Progenitor cell of endocrine pancreas (in vitro differentiated cells): ENCODE data around the gene DCHS2. TPM values are rescaled to one million over a fixed set of nuclear protein-coding genes. Genes with fewer than 3 reads are reported as not detected.

Experiments used
- DNase-seq: peaks from one replicate; pipeline ENCODE4 v3.0.0; 2021; ENCODE audit warnings: low spot score; ENCODE audit not compliant: unreplicated experiment
- H3K27ac Mint-ChIP-seq: 2 replicates; pipeline ENCODE4 v1.8.0; 2021; ENCODE audit warnings: mild to moderate bottlenecking, moderate library complexity, mixed read lengths
- H3K27me3 Mint-ChIP-seq: 2 replicates; pipeline ENCODE4 v1.8.0; 2021; ENCODE audit warnings: mixed read lengths
- H3K36me3 Mint-ChIP-seq: 2 replicates; pipeline ENCODE4 v1.8.0; 2022; ENCODE audit warnings: mixed read lengths; ENCODE audit not compliant: insufficient read depth
- H3K4me1 Mint-ChIP-seq: 2 replicates; pipeline ENCODE4 v1.8.0; 2021; ENCODE audit warnings: low read depth, mixed read lengths
- H3K4me3 Mint-ChIP-seq: 2 replicates; pipeline ENCODE4 v1.8.0; 2021; ENCODE audit warnings: low read depth, mild to moderate bottlenecking, moderate library complexity, mixed read lengths
- H3K9me3 Mint-ChIP-seq: 2 replicates; pipeline ENCODE4 v1.8.0; 2021; ENCODE audit warnings: low read depth, mixed read lengths
- CTCF ChIP-seq: fragments of 200-600 bp; sonication (generic); IDR thresholded peaks from one replicate; pipeline ENCODE4 v1.5.0; 2021; ENCODE audit warnings: antibody characterized with exemption, mild to moderate bottlenecking; ENCODE audit not compliant: unreplicated experiment
- total RNA-seq: library from RNA; stranded (reverse); gene quantifications from 2 replicates; pipeline ENCODE4 v1.2.1, GENCODE V29; 2021

Gene DCHS2
- total RNA-seq, 1 donor from 2014 or later = 0.43 TPM

- Mint-ChIP-seq H3K4me3 (no peak overlapping the region), H3K27ac (no peak overlapping the region), H3K36me3 (no peaks in the 10 kb centered on the region), H3K27me3 (no peaks in the 10 kb centered on the region), H3K4me1 (peaks cover 3% of the 10 kb centered on the region), H3K9me3 (no peaks in the 10 kb centered on the region)
- no peak for DNase-seq
- TF ChIP-seq CTCF = no peak
Measured at GRCh38 chr4:154208424-154208823, 283.2 kb downstream of the DCHS2 start.

- Mint-ChIP-seq H3K27me3 (no peaks in the 10 kb centered on the region), H3K27ac (no peak overlapping the region), H3K4me3 (no peak overlapping the region), H3K4me1 (peaks cover 3% of the 10 kb centered on the region), H3K36me3 (no peaks in the 10 kb centered on the region), H3K9me3 (no peaks in the 10 kb centered on the region)
- no peak for TF ChIP-seq CTCF
- DNase-seq = no peak
Measured at GRCh38 chr4:154205471-154205870, 286.1 kb downstream of the DCHS2 start.

DNA sequence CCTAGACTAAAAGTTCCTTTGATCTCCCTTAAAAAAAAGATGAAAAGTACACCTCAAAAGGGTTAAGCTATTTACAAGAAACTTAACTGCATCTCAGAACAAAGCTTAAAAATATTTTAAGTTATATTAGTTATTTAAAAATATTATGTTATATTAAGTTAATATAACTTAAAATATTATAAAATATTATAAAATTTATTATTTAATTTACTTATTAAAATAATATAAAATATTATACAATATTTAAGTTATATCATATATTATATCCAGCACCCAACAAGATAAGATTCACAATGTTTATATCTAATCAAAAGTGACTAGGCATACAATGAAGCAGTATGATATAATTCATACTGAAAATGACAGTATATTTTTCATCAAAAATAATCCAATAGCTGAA lies 296.9 kb downstream of the DCHS2 start:
- TF ChIP-seq CTCF = no peak
- H3K27ac Mint-ChIP-seq = no peak overlapping the region
- H3K4me3 Mint-ChIP-seq = no peak overlapping the region
- H3K27me3 Mint-ChIP-seq = no peaks in the 10 kb centered on the region
- H3K36me3 Mint-ChIP-seq = no peaks in the 10 kb centered on the region
- no peaks in the 10 kb centered on the region for H3K4me1 Mint-ChIP-seq
- H3K9me3 Mint-ChIP-seq = peaks cover 10% of the 10 kb centered on the region
- no peak for DNase-seq

- DNase-seq = no peak
- peaks cover 10% of the 10 kb centered on the region for H3K9me3 Mint-ChIP-seq
- H3K36me3 Mint-ChIP-seq = no peaks in the 10 kb centered on the region
- H3K27me3 Mint-ChIP-seq = no peaks in the 10 kb centered on the region
- no peak overlapping the region for H3K27ac Mint-ChIP-seq
- TF ChIP-seq CTCF = no peak
- no peaks in the 10 kb centered on the region for H3K4me1 Mint-ChIP-seq
- H3K4me3 Mint-ChIP-seq = no peak overlapping the region
Measured at GRCh38 chr4:154192585-154192984, 299.0 kb downstream of the DCHS2 start.

DNA sequence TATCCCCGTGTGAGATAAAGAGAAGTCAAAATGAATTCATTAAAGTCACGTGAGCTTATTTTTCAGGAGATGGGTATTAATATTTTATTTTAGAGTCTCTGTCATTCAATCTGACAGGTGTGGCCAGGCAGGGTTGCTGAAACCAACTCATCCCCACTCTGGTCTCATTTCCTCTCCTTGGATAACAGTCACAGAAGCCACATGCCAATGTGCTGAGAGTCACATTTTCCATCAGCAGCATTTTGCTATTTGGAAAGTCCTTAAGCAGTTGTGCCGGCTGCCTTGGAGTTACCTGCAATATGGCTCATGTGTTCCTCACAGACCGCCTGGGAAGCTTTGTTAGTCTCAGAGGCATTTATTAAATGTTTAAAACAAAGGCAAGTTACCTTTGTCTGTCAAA lies 302.3 kb downstream of the DCHS2 start:
- H3K36me3 Mint-ChIP-seq = no peaks in the 10 kb centered on the region
- H3K27ac Mint-ChIP-seq = no peak overlapping the region
- no peaks in the 10 kb centered on the region for H3K4me1 Mint-ChIP-seq
- H3K4me3 Mint-ChIP-seq = no peak overlapping the region
- DNase-seq = no peak
- no peaks in the 10 kb centered on the region for H3K27me3 Mint-ChIP-seq
- no peak for TF ChIP-seq CTCF
- H3K9me3 Mint-ChIP-seq = no peaks in the 10 kb centered on the region
